ENCODE measurements around the gene TMEM86A.

GRCh38 chr11:18754308-18754707 is 55.7 kb downstream of the TMEM86A start:
- TF ChIP-seq EZH2 (IDR thresholded peaks at IDR 0.05; ENCODE audit: insufficient read depth, poor library complexity, severe bottlenecking) (no peak), EZH2phosphoT487 (IDR thresholded peaks at IDR 0.05; ENCODE audit: insufficient read depth, low read depth) (no peak)
